HEK293 (cell line): Measurements from ENCODE around the gene TNRC6A.

ENCODE experiments used
- CTCF ChIA-PET: fragments of 350-600 bp; formaldehyde crosslinking; extraction: SDS; loops from one replicate; lab custom pipeline; 2021; ENCODE audit warnings: antibody characterized with exemption; lab: Yijun Ruan, JAX
- POLR2A ChIA-PET: fragments of 300-600 bp; formaldehyde crosslinking; extraction: SDS; loops from one replicate; lab custom pipeline; 2020; ENCODE audit warnings: antibody characterized with exemption, inconsistent platforms; lab: Yijun Ruan, JAX
- H3K27ac ChIP-seq: fragments of 200-500 bp; sonication (Bioruptor generic); 2 replicates; pipeline ENCODE4 v1.5.1; 2014; ENCODE audit warnings: low read depth, low read length, control low read depth, inconsistent platforms; ENCODE audit errors: extremely low read depth
- H3K36me3 ChIP-seq, 2 experiments: fragments of 200-500 bp in 1 of 2; sonication (Bioruptor generic) in 1 of 2; 1 replicate in 1 of 2; 2 replicates in 1 of 2; pipeline ENCODE4 v1.5.1; 2014 to 2017; ENCODE audit warnings: inconsistent platforms in 2 of 2, low read length in 2 of 2; ENCODE audit not compliant: control insufficient read depth in 2 of 2, insufficient read depth in 1 of 2
- H3K4me1 ChIP-seq: fragments of 200-500 bp; sonication (Bioruptor generic); 2 replicates; pipeline ENCODE4 v1.5.1; 2014; ENCODE audit warnings: mild to moderate bottlenecking, low read length, inconsistent platforms; ENCODE audit not compliant: control insufficient read depth, insufficient read depth
- H3K4me3 ChIP-seq: 2 replicates; pipeline ENCODE4 v1.5.1; 2011; ENCODE audit warnings: low read depth, mild to moderate bottlenecking, control low read depth, low read length, moderate library complexity
- H3K9me3 ChIP-seq: fragments of 200-500 bp; sonication (Bioruptor generic); 2 replicates; pipeline ENCODE4 v1.5.1; 2014; ENCODE audit warnings: low read depth, low read length, inconsistent platforms; ENCODE audit not compliant: control insufficient read depth, insufficient read depth
- MYNN ChIP-seq: fragments of 450-650 bp; formaldehyde crosslinking; IDR thresholded peaks from 2 replicates; pipeline ENCODE4 v1.5.1; 2016; ENCODE audit warnings: missing biosample characterization, missing genetic modification characterization, borderline replicate concordance
- RBAK ChIP-seq: fragments of 450-650 bp; formaldehyde crosslinking; IDR thresholded peaks from 2 replicates; pipeline ENCODE4 v1.5.1; 2016; ENCODE audit warnings: missing biosample characterization, missing genetic modification characterization
- SCRT2 ChIP-seq: fragments of 450-650 bp; formaldehyde crosslinking; IDR thresholded peaks from 2 replicates; pipeline ENCODE4 v1.5.1; 2016; ENCODE audit warnings: missing biosample characterization, missing genetic modification characterization
- ZEB2 ChIP-seq: fragments of 450-650 bp; formaldehyde crosslinking; IDR thresholded peaks from 2 replicates; pipeline ENCODE4 v1.5.1; 2016; ENCODE audit warnings: missing biosample characterization, missing genetic modification characterization
- ZNF146 ChIP-seq: fragments of 450-650 bp; formaldehyde crosslinking; IDR thresholded peaks from 2 replicates; pipeline ENCODE4 v1.5.1; 2016; ENCODE audit warnings: missing biosample characterization, missing genetic modification characterization
- ZNF16 ChIP-seq: fragments of 450-650 bp; formaldehyde crosslinking; IDR thresholded peaks from 2 replicates; pipeline ENCODE4 v1.5.1; 2016; ENCODE audit warnings: low read depth, missing biosample characterization, missing genetic modification characterization
- ZNF266 ChIP-seq: fragments of 450-650 bp; formaldehyde crosslinking; IDR thresholded peaks from 2 replicates; pipeline ENCODE4 v1.5.1; 2016; ENCODE audit warnings: missing biosample characterization, missing genetic modification characterization, low read depth
- ZNF292 ChIP-seq: fragments of 450-650 bp; formaldehyde crosslinking; IDR thresholded peaks from 2 replicates; pipeline ENCODE4 v1.5.1; 2016; ENCODE audit warnings: low read depth, missing biosample characterization, missing genetic modification characterization, borderline replicate concordance
- ZNF37A ChIP-seq: fragments of 450-650 bp; IDR thresholded peaks from 2 replicates; pipeline ENCODE4 v1.5.1; 2018; ENCODE audit warnings: missing biosample characterization, missing genetic modification characterization
- ZNF555 ChIP-seq: fragments of 450-650 bp; formaldehyde crosslinking; conservative IDR thresholded peaks from 2 replicates; pipeline ENCODE4 v1.5.1; 2017; ENCODE audit warnings: missing biosample characterization, mild to moderate bottlenecking, missing genetic modification characterization, inconsistent platforms
- ZNF558 ChIP-seq: fragments of 450-650 bp; formaldehyde crosslinking; IDR thresholded peaks from 2 replicates; pipeline ENCODE4 v1.5.1; 2016; ENCODE audit warnings: missing biosample characterization, missing genetic modification characterization
- ZNF561 ChIP-seq: fragments of 450-650 bp; IDR thresholded peaks from 2 replicates; pipeline ENCODE4 v1.5.1; 2018; ENCODE audit warnings: missing biosample characterization, missing genetic modification characterization, borderline replicate concordance
- ZNF600 ChIP-seq: fragments of 450-650 bp; formaldehyde crosslinking; IDR thresholded peaks from 2 replicates; pipeline ENCODE4 v1.5.1; 2016; ENCODE audit warnings: missing biosample characterization, missing genetic modification characterization
- TF ChIP-seq, protein P1 (sequence below): fragments of 450-650 bp; formaldehyde crosslinking; IDR thresholded peaks from 2 replicates; pipeline ENCODE4 v1.5.1; 2017; ENCODE audit warnings: missing biosample characterization, missing genetic modification characterization
- TF ChIP-seq, protein P2 (sequence below): fragments of 450-650 bp; formaldehyde crosslinking; IDR thresholded peaks from 2 replicates; pipeline ENCODE4 v1.5.1; 2016; ENCODE audit warnings: missing biosample characterization, missing genetic modification characterization
- TF ChIP-seq, protein P3 (sequence below): fragments of 450-650 bp; formaldehyde crosslinking; IDR thresholded peaks from 2 replicates; pipeline ENCODE4 v1.5.1; 2017; ENCODE audit warnings: missing biosample characterization, missing genetic modification characterization
- TF ChIP-seq, protein P4 (sequence below): fragments of 450-650 bp; IDR thresholded peaks from 2 replicates; pipeline ENCODE4 v1.5.1; 2018; ENCODE audit warnings: missing biosample characterization, missing genetic modification characterization
- TF ChIP-seq, protein P5 (sequence below): fragments of 450-650 bp; formaldehyde crosslinking; IDR thresholded peaks from 2 replicates; pipeline ENCODE4 v1.5.1; 2017; ENCODE audit warnings: missing biosample characterization, missing genetic modification characterization
- TF ChIP-seq, protein P6 (sequence below): sonication (generic); formaldehyde crosslinking; IDR thresholded peaks from 2 replicates; pipeline ENCODE4 v1.8.1; 2022; ENCODE audit warnings: mild to moderate bottlenecking, moderate library complexity, missing genetic modification reagents
- TF ChIP-seq, protein P7 (sequence below): IDR thresholded peaks from 2 replicates; pipeline ENCODE4 v1.6.1; 2011; ENCODE audit warnings: mild to moderate bottlenecking, low read depth, low read length, borderline replicate concordance

Gene TNRC6A

DNA sequence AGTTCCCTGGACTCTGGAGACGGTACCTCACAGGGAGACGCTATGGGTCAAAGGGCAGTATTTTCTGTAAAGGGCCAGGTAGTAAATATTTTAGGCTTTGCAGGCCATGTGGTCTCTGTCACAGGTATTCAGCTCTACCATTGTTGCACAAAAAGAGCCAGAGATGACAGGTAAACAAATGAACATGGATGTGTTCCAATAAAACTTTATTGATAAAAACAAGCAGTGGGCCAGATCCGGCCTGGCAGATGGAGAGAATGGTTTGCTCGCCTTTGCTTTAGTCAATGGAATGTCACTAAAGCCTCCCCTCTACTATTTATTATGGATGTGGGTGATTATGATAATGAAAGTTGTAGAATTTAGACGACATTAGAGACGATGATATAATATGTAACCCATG, 107.4 kb downstream of the TNRC6A start:
- TF ChIP-seq ZNF292 (tag by site-specific recombination) (no peak), ZNF555 (tag by site-specific recombination) (no peak), ZNF561 (tag by site-specific recombination) (no peak), RBAK (tag by site-specific recombination) (no peak), ZNF37A (tag by site-specific recombination) (no peak)
- TF ChIP-seq, protein P1, sequence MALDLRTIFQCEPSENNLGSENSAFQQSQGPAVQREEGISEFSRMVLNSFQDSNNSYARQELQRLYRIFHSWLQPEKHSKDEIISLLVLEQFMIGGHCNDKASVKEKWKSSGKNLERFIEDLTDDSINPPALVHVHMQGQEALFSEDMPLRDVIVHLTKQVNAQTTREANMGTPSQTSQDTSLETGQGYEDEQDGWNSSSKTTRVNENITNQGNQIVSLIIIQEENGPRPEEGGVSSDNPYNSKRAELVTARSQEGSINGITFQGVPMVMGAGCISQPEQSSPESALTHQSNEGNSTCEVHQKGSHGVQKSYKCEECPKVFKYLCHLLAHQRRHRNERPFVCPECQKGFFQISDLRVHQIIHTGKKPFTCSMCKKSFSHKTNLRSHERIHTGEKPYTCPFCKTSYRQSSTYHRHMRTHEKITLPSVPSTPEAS (tag by site-specific recombination): no peak
- TF ChIP-seq, all 188 proteins: peak for 0
- no peaks in the 10 kb centered on the region for H3K9me3 ChIP-seq
- POLR2A ChIA-PET: no interaction called here
- no peaks in the 10 kb centered on the region for H3K4me1 ChIP-seq
- no peak overlapping the region for H3K27ac ChIP-seq
- CTCF ChIA-PET: interaction anchor here (0.7 to 1.1 kb wide), 3 partner anchors 9 to 219 kb away, joined by 3 to 4 read pairs (median 3); no protein-coding TSS in a partner anchor
- H3K36me3 ChIP-seq: peaks cover 0 to 3% of the 10 kb centered on the region in 2 experiments; a peak in 1 of 3 replicates
- H3K4me3 ChIP-seq: no peak overlapping the region

DNA sequence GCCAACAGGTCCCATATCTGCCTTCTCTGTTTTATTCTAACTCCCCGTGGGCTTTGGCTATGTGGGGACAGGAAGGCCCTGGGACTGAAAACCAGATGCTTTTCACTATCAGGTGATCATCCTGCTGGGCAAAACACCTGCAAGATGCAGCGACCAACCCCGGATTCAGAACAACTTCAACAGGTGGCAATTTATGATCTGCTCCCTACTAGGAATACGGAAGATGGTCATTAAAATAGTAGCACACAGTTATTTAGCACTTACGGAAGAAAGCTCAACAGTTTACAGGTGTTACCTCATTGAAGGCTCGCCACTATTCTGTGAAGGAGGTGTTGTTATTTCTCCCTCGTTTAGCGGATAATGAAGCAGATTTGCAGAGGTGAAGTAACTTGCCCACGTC, 108.5 kb downstream of the TNRC6A start:
- TF ChIP-seq, protein P2, sequence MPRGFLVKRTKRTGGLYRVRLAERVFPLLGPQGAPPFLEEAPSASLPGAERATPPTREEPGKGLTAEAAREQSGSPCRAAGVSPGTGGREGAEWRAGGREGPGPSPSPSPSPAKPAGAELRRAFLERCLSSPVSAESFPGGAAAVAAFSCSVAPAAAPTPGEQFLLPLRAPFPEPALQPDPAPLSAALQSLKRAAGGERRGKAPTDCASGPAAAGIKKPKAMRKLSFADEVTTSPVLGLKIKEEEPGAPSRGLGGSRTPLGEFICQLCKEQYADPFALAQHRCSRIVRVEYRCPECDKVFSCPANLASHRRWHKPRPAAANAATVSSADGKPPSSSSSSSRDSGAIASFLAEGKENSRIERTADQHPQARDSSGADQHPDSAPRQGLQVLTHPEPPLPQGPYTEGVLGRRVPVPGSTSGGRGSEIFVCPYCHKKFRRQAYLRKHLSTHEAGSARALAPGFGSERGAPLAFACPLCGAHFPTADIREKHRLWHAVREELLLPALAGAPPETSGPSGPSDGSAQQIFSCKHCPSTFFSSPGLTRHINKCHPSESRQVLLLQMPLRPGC (tag by site-specific recombination): no peak
- TF ChIP-seq MYNN (tag by site-specific recombination): no peak
- peak; percentile 83 for TF ChIP-seq SCRT2
- TF ChIP-seq, all 188 proteins: peak for 1
- no peaks in the 10 kb centered on the region for H3K4me1 ChIP-seq
- no peaks in the 10 kb centered on the region for H3K36me3 ChIP-seq
- no peak overlapping the region for H3K4me3 ChIP-seq
- no peak overlapping the region for H3K27ac ChIP-seq
- ChIA-PET POLR2A (no interaction called here), CTCF (no interaction called here)
- no peaks in the 10 kb centered on the region for H3K9me3 ChIP-seq

DNA sequence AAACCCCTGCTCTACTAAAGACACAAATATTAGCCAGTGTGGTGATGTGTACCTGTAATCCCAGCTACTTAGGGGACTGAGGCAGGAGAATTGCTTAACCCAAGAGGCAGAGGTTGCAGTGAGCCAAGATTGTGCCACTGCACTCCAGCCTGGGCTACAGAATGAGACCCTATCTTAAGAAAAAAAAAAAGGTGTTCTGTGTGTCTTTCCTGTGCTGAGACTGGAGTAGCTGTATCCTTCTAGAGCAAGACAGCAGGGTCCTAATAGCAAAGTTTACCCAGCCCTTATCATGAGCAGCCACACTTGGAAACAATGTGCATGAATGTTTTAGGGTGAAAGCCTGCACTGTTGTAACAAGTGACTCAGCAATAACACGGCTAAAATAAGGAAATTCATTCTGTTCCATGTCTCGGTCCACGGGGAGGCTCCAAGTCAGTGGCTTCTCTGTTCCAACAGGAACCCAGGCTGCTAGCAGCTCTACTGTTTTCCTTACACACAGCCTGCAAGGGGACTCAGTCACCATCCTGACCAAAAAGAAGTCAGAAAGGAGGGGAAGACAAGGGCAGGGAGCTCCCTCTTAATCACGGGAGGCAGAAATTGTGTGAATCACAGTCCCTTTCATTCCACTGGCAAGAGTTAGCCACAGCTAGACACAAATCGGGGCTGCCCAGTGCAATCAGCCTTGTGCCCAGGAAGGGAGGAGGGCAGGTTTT, 109.3 kb downstream of the TNRC6A start:
- Histone ChIP-seq H3K4me3 (no peak overlapping the region), H3K27ac (no peak overlapping the region), H3K36me3 (no peaks in the 10 kb centered on the region), H3K4me1 (no peaks in the 10 kb centered on the region), H3K9me3 (no peaks in the 10 kb centered on the region)
- CTCF ChIA-PET: no interaction called here
- POLR2A ChIA-PET: no interaction called here
- TF ChIP-seq ZNF558 (tag by site-specific recombination) (no peak), ZNF146 (tag by site-specific recombination) (no peak), ZNF16 (no peak), ZEB2 (tag by site-specific recombination) (no peak), ZNF555 (tag by site-specific recombination) (no peak), ZNF266 (tag by site-specific recombination) (no peak), ZNF600 (tag by site-specific recombination) (no peak)
- TF ChIP-seq, protein P3, sequence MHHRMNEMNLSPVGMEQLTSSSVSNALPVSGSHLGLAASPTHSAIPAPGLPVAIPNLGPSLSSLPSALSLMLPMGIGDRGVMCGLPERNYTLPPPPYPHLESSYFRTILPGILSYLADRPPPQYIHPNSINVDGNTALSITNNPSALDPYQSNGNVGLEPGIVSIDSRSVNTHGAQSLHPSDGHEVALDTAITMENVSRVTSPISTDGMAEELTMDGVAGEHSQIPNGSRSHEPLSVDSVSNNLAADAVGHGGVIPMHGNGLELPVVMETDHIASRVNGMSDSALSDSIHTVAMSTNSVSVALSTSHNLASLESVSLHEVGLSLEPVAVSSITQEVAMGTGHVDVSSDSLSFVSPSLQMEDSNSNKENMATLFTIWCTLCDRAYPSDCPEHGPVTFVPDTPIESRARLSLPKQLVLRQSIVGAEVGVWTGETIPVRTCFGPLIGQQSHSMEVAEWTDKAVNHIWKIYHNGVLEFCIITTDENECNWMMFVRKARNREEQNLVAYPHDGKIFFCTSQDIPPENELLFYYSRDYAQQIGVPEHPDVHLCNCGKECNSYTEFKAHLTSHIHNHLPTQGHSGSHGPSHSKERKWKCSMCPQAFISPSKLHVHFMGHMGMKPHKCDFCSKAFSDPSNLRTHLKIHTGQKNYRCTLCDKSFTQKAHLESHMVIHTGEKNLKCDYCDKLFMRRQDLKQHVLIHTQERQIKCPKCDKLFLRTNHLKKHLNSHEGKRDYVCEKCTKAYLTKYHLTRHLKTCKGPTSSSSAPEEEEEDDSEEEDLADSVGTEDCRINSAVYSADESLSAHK: no peak
- TF ChIP-seq, protein P4, sequence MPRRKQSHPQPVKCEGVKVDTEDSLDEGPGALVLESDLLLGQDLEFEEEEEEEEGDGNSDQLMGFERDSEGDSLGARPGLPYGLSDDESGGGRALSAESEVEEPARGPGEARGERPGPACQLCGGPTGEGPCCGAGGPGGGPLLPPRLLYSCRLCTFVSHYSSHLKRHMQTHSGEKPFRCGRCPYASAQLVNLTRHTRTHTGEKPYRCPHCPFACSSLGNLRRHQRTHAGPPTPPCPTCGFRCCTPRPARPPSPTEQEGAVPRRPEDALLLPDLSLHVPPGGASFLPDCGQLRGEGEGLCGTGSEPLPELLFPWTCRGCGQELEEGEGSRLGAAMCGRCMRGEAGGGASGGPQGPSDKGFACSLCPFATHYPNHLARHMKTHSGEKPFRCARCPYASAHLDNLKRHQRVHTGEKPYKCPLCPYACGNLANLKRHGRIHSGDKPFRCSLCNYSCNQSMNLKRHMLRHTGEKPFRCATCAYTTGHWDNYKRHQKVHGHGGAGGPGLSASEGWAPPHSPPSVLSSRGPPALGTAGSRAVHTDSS (tag by site-specific recombination): no peak
- TF ChIP-seq, protein P5, sequence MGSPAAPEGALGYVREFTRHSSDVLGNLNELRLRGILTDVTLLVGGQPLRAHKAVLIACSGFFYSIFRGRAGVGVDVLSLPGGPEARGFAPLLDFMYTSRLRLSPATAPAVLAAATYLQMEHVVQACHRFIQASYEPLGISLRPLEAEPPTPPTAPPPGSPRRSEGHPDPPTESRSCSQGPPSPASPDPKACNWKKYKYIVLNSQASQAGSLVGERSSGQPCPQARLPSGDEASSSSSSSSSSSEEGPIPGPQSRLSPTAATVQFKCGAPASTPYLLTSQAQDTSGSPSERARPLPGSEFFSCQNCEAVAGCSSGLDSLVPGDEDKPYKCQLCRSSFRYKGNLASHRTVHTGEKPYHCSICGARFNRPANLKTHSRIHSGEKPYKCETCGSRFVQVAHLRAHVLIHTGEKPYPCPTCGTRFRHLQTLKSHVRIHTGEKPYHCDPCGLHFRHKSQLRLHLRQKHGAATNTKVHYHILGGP (tag by site-specific recombination): no peak
- TF ChIP-seq, protein P6, sequence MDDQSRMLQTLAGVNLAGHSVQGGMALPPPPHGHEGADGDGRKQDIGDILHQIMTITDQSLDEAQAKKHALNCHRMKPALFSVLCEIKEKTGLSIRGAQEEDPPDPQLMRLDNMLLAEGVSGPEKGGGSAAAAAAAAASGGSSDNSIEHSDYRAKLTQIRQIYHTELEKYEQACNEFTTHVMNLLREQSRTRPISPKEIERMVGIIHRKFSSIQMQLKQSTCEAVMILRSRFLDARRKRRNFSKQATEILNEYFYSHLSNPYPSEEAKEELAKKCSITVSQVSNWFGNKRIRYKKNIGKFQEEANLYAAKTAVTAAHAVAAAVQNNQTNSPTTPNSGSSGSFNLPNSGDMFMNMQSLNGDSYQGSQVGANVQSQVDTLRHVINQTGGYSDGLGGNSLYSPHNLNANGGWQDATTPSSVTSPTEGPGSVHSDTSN (CRISPR knock-in tag): no peak
- TF ChIP-seq, protein P7, sequence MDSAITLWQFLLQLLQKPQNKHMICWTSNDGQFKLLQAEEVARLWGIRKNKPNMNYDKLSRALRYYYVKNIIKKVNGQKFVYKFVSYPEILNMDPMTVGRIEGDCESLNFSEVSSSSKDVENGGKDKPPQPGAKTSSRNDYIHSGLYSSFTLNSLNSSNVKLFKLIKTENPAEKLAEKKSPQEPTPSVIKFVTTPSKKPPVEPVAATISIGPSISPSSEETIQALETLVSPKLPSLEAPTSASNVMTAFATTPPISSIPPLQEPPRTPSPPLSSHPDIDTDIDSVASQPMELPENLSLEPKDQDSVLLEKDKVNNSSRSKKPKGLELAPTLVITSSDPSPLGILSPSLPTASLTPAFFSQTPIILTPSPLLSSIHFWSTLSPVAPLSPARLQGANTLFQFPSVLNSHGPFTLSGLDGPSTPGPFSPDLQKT: no peak
